Retina (tissue), 1 donor: ENCODE results near the gene RTCA.
A peak's percentile ranks its signal among the peaks of the same experiment; 100 is the strongest.
"Not testable (repeated sequence)": the region's sequence is repeated elsewhere in the genome, so short reads cannot be mapped to it uniquely, and the experiment has no call there.

Experiments
- DNase-seq: peaks from one replicate; pipeline ENCODE4 v3.0.0-alpha.2; 2016

RTCA gene

DNA sequence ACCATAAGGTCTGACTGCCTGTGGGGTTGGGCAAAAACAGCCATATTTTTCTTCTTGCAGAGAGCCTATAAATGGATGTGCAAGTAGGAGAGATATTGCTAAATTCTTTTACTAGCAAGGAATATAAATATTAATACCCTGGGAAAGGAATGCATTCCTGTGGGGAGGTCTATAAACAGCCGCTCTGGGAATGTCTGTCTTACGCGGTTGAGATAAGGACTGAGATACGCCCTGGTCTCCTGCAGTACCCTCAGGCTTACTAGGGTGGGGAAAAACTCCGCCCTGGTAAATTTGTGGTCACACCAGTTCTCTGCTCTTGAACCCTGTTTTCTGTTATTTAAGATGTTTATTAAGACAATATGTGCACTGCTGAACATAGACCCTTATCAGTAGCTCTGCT is 1.9 kb upstream of the RTCA start:
- not testable (repeated sequence) for DNase-seq

DNA sequence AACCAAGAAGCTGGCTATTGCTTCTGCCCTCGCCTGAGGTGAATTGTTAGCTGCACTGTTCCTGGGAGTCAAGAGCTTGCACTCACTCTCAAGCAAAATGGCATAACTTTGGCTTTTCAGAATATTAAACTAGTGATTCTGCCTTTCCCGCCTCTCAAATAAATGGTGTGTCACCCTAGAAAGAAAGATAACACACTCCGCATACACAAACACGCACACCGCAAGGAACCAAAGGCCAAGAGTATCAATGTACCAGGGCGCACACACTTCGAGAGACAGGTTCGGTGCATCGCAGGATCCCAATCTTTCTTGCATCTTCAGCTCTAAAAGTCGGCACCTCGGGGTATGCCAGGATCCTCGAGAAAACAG is 470 bp upstream of the RTCA start:
- no peak for DNase-seq

DNA sequence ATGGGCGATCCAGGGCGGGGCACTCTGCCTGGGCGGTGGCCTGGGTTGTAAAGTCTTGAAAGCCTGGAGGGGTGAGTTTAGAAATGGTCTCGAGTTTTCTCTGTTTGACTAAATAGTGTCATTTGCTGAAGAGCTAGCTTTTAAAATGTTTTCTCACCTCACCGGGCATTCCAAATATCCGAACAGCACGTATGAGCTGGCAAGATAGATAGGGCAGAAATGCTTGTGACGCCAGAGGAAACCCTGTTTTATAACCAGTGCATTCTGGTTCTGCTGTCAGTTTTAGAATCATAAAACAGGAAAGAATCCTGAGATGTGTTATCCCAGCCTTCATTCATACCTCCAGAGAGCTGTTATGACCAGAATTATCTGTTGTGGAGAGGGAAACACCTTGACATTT is 725 bp downstream of the RTCA start:
- no peak for DNase-seq

- no peak for DNase-seq
These were observed 1.3 kb downstream of the RTCA start for GRCh38 chr1:100267284-100267683.

GRCh38 chr1:100268202-100268601 is 2.2 kb downstream of the RTCA start:
- no peak for DNase-seq

- DNase-seq: no peak
These were observed 11.8 kb downstream of the RTCA start for GRCh38 chr1:100277866-100278265.

GRCh38 chr1:100279358-100279923 is 13.4 kb downstream of the RTCA start:
- no peak for DNase-seq

GRCh38 chr1:100279954-100280682 is 14.1 kb downstream of the RTCA start:
- DNase-seq: no peak

DNA sequence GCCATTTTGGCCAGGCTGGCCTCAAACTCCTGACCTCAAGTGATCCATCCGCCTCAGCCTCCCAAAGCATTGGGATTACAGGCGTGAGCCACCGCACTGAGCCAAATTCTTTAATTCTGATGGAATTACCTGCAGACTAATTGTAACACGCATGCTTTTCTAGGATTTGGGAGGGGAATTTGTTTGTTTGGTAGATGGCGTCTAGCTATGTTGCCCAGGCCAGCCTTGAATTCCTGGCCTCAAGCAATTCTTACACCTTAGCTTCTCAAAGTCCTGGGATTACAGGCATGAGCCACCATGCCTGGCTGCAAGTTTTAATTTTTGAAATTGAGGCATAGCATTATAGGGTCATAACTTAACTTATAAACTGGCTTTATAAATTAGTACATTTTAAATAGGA is 18.6 kb downstream of the RTCA start:
- DNase-seq: no peak

- DNase-seq: no peak
These were observed 21.1 kb downstream of the RTCA start for GRCh38 chr1:100287162-100287561.

- DNase-seq: no peak
These were observed 24.3 kb downstream of the RTCA start for GRCh38 chr1:100290291-100290690.

- no peak for DNase-seq
These were observed 26.7 kb downstream of the RTCA start for GRCh38 chr1:100292711-100293110.

DNA sequence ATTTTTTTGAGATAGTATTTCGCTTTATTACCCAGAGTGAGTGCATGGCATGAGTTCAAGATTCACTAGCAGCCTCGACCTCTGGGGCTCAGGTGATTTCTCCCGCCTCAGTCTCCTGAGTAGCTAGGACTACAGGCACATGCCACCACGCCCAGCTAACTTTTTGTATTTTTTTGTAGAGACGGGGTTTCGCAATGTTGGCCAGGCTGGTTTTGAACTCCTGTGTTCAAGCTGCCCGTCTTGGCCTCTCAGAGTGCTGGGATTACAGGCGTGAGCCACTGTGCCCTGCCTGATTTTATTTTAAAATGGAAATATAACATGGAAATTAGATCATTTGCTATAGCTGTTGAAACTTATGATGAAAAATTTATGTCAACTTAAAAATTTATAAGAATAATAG is 30.1 kb downstream of the RTCA start:
- no peak for DNase-seq

DNA sequence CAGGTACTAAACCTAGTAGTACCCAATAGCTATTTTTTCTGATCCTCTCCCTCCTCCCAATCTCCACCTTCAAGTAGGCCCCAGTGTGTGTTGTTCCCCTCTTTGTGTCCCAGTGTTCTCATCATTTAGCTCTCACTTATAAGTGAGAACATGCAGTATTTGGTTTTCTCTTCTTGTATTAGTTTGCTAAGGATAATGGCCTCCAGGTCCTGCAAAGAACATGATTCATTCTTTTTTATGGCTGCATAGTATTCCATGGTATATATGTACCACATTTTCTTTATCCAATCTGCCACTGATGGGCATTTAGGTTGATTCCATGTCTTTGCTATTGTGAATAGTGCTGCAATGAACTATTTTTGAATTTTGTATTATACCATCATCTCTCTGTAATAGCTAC is 31.0 kb downstream of the RTCA start:
- DNase-seq: not testable (repeated sequence)

GRCh38 chr1:100298512-100298911 is 32.5 kb downstream of the RTCA start:
- DNase-seq: no peak

DNA sequence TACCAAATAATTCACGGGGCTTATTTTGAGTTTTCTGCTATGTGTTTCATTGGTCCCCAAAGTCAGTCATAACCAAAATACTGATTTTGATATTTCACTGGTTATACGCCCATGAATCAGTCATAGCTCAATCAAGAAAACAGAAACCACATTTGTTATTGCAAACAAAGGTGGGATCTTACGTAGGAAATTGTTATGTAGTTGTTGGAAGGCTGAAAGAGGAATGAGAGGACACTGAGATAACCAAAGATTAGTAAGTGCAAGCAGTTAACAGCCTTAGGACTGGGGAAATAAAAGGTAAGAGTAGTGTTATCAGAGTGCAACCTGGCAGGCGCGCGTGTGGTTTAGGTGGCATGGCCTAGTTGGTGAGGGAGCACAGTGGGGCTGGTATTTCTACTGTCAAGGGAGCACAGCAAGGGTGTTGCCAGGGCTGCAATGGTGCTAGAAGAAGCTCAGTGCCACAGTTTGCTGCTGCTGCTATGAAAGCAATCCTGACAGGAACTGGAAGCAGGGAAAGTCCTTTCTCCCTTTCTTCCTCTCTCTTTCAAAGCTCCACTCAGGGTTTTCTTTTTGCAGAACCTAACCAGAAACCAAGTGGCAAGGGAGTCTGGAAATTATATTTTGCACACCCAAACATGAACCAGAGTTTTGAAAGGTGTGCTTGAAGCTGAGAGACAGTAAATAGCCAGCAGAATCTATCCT is 33.7 kb downstream of the RTCA start:
- no peak for DNase-seq

DNA sequence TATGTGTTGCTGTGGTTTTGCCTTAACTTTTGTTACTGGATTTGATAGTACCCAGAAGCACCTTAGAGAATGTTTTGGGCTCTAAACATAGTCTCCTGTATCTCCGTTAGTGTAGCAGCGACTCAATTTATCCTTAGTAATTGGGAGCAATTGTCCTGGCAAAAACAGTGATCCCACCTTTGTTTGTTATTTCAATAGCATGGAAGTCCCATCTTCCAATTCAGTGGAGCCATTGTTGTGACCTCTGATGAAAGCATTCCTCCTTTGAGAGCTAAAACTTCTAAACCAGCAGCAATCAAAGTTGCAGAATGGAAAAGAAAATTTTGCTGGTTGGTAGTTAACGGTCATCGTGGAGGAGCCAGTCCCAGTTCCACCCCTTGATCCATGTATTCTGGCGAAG is 34.7 kb downstream of the RTCA start:
- peak; percentile 3 for DNase-seq

GRCh38 chr1:100302739-100303138 is 36.7 kb downstream of the RTCA start:
- DNase-seq: no peak

DNA sequence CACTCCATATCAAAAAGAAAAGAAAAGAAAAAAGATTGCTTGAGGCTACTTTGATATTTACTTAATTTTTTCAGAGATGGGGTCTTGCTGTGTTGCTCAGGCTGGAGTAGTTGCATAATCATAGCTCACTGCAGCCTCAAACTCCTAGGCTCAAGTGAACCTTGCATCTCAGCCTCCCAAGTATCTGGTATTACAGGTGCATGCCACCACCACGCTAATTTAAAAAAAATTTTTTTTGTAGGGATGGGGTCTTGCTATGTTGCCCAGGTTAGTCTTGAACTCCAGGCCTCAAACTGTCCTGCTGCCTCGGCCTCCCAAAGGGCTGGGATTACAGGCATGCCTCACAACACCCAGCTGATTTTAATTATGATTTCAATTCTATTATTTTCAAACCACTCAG is 38.2 kb downstream of the RTCA start:
- no peak for DNase-seq

DNA sequence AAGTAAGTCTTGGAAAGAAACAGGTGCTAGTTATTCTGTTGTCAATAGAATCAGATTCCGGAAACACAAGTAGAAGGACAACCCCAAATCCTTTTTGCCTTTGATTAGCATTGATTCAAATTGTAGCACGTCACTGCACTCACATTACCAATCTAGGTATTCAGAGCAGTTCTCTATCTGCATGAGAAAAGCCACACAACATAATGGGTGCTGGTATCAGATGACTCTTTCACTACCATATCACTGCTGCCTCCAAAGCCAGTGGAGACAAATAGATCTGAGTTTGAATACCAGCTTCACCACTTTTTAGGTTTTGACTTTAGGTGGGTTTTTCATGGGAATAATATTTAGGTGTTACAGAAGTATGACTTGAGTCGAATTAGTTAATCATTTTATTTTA is 38.9 kb downstream of the RTCA start:
- DNase-seq: no peak

GRCh38 chr1:100305954-100306353 is 39.9 kb downstream of the RTCA start:
- no peak for DNase-seq

- DNase-seq: no peak
These were observed 40.8 kb downstream of the RTCA start for GRCh38 chr1:100306735-100307313.

DNA sequence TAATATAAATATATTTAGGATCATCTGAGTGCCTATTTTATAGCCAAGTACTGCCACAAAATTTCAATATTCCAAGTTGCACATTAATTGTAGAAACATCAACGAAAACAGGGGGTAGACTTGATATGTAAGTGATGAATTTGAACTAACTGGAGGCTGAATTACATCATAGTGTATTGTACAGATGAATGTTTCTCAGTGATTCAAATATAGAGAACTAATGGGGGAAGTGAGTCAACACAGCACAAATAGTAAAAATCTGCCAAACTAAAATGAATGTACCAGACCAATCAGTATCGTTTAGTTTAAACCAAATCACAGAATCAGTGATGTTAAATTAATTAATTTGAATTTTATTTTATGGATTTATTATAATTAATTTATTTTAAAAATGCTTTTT is 42.8 kb downstream of the RTCA start:
- DNase-seq: no peak

DNA sequence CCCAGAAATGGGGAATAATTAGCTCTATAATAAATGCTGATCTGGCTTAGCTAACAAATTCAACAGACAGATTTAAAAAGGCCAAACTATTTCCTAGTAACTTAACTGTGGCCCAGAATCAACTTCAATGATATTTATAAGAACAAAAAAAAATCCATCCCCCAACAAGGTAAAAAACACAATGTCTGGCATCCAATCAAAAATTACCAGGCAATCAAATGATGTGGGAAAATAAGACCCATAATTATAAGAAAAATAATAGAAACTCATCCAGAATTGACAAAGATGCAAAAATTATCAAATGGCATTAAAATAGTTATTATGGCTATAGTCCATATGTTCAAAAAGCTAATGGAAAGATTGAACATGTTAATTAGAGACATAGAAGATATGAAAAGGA is 43.8 kb downstream of the RTCA start:
- DNase-seq: no peak
